ENCODE data around the gene HMCN2. TPM values are rescaled to one million over a fixed set of nuclear protein-coding genes. Genes with fewer than 3 reads are reported as not detected.

HMCN2 gene
- total and polyA plus RNA-seq, 2 donors (not counting 3 experiments of a cell fraction or from before 2014, with no cell fraction given): 0.04 to 0.24 TPM

GRCh38 chr9:130304643-130305042, 39.1 kb downstream of the HMCN2 start:
- dilution Hi-C loops (cut with MboI; ENCODE audit: extremely low pct_ligation_motif_present, low sequenced_read_pairs): no loop called here
- POLR2A ChIA-PET: no interaction called here
- no peak overlapping the region for H3K27ac ChIP-seq (ENCODE audit: insufficient read depth, low read depth, low read length)

GRCh38 chr9:130305381-130305780, 39.8 kb downstream of the HMCN2 start:
- no peak overlapping the region for H3K27ac ChIP-seq (ENCODE audit: insufficient read depth, low read depth, low read length)
- intact Hi-C loops (cut with micrococcal nuclease) (no loop called here), dilution Hi-C loops (cut with MboI; ENCODE audit: extremely low pct_ligation_motif_present, low sequenced_read_pairs) (no loop called here)
- no peak overlapping the region for H3K4me3 ChIP-seq (replicated peaks in 1 of 3; ENCODE audit: insufficient read depth in 1 of 3, low read depth in 1 of 3, low read length in 3 of 3)
- BruUV-seq (replicated peaks): no TSS peak
- H3K9me3 ChIP-seq (replicated peaks; ENCODE audit: control insufficient read depth, insufficient read depth, low read length): no peaks in the 10 kb centered on the region
- no peak overlapping the region for H3K9ac ChIP-seq (replicated peaks; ENCODE audit: extremely low read depth, insufficient read depth, low read length)
- FAIRE-seq (no peak), DNase-seq (ENCODE audit: low read depth, low spot score) (no peak)
- no peak overlapping the region for H2AFZ ChIP-seq (ENCODE audit: low read depth, low read length)
- ChIA-PET CTCF (no interaction called here), POLR2A (no interaction called here)
- no peak for TF ChIP-seq POLR2AphosphoS5 (IDR thresholded peaks at IDR 0.05; ENCODE audit: insufficient read depth, low read depth, low read length)
- TF ChIP-seq MYC (IDR thresholded peaks at IDR 0.05; ENCODE audit: low read depth, low read length): no peak
- TF ChIP-seq GATA2 (IDR thresholded peaks at IDR 0.05; ENCODE audit: insufficient read depth, insufficient read length, low read depth, low read length): no peak
- TF ChIP-seq FOS (IDR thresholded peaks at IDR 0.05; ENCODE audit: borderline replicate concordance, insufficient read depth, low read length): no peak
- no peak for TF ChIP-seq POLR2A (IDR thresholded peaks at IDR 0.05; ENCODE audit: low read depth, low read length)
- no peak for TF ChIP-seq MAX (IDR thresholded peaks at IDR 0.05; ENCODE audit: insufficient read depth, insufficient read length)
- H4K20me1 ChIP-seq (replicated peaks; ENCODE audit: control insufficient read depth, extremely low read depth, insufficient read depth, low read length): no peaks in the 10 kb centered on the region
- no peaks in the 10 kb centered on the region for H3K36me3 ChIP-seq (ENCODE audit: control insufficient read depth in 2 of 2, extremely low read depth in 1 of 2, insufficient read depth in 2 of 2, low read length in 2 of 2)
- no peak overlapping the region for H3K4me2 ChIP-seq (ENCODE audit: insufficient read depth, low read length)
- no peaks in the 10 kb centered on the region for H3K4me1 ChIP-seq (ENCODE audit: control insufficient read depth, extremely low read depth, insufficient read depth, low read length)
- no peaks in the 10 kb centered on the region for H3K27me3 ChIP-seq (ENCODE audit: control insufficient read depth in 2 of 2, insufficient read depth in 2 of 2, low read length in 2 of 2)
- no peaks in the 10 kb centered on the region for H3K79me2 ChIP-seq (ENCODE audit: control insufficient read depth, insufficient read depth, low read length)
- no peaks in the 10 kb centered on the region for H3K9me1 ChIP-seq (replicated peaks; ENCODE audit: control insufficient read depth, extremely low read depth, insufficient read depth, low read length)

More at GRCh38 chr9:130304643-130305042, 39.1 kb downstream of the HMCN2 start:
- Histone ChIP-seq H2AFZ (ENCODE audit: low read depth, low read length) (no peak overlapping the region), H3K79me2 (ENCODE audit: control insufficient read depth, insufficient read depth, low read length) (no peaks in the 10 kb centered on the region), H3K9me1 (replicated peaks; ENCODE audit: control insufficient read depth, extremely low read depth, insufficient read depth, low read length) (no peaks in the 10 kb centered on the region), H3K4me1 (ENCODE audit: control insufficient read depth, extremely low read depth, insufficient read depth, low read length) (no peaks in the 10 kb centered on the region), H3K27me3 (ENCODE audit: control insufficient read depth in 2 of 2, insufficient read depth in 2 of 2, low read length in 2 of 2) (no peaks in the 10 kb centered on the region), H3K9me3 (replicated peaks; ENCODE audit: control insufficient read depth, insufficient read depth, low read length) (no peaks in the 10 kb centered on the region), H3K9ac (replicated peaks; ENCODE audit: extremely low read depth, insufficient read depth, low read length) (no peak overlapping the region), H3K36me3 (ENCODE audit: control insufficient read depth in 2 of 2, extremely low read depth in 1 of 2, insufficient read depth in 2 of 2, low read length in 2 of 2) (no peaks in the 10 kb centered on the region), H3K4me3 (replicated peaks in 1 of 3; ENCODE audit: insufficient read depth in 1 of 3, low read depth in 1 of 3, low read length in 3 of 3) (no peak overlapping the region), H4K20me1 (replicated peaks; ENCODE audit: control insufficient read depth, extremely low read depth, insufficient read depth, low read length) (no peaks in the 10 kb centered on the region), H3K4me2 (ENCODE audit: insufficient read depth, low read length) (no peak overlapping the region)
- FAIRE-seq (no peak), DNase-seq (ENCODE audit: low read depth, low spot score) (no peak)
- intact Hi-C loops (cut with micrococcal nuclease): no loop called here
- no peak for TF ChIP-seq EZH2 (IDR thresholded peaks at IDR 0.05; ENCODE audit: borderline replicate concordance, low read depth, low read length, severe bottlenecking)
- CTCF ChIA-PET: no interaction called here
- BruUV-seq (replicated peaks): no TSS peak
